Spleen (tissue), 7 donors: ENCODE results near the gene GNPAT.

Experiments used
- POLR2A ChIP-seq, 3 donors: fragments of 450-650 bp; IDR thresholded peaks; one replicate each; pipeline ENCODE4 v1.5.1; 2017; ENCODE audit warnings: antibody characterized with exemption in 3 of 3, mild to moderate bottlenecking in 1 of 3
- POLR2AphosphoS5 ChIP-seq, 3 donors: sonication (generic); formaldehyde crosslinking; IDR thresholded peaks; one replicate each; pipeline ENCODE4 v1.5.1; 2017; ENCODE audit warnings: antibody characterized with exemption in 3 of 3
- TF ChIP-seq, protein P1 (sequence below), 11 experiments: fragments of 200-600 bp in 7 of 11; fragments of 450-650 bp in 4 of 11; sonication (generic) in 4 of 11; IDR thresholded peaks in 8 of 11; conservative IDR thresholded peaks in 3 of 11; 1 replicate in 7 of 11; 2 replicates in 4 of 11; pipeline versions ENCODE4 v1.4.0 to v1.8.0; 2016 to 2021; ENCODE audit warnings: antibody characterized with exemption in 11 of 11, inconsistent platforms in 4 of 11, mild to moderate bottlenecking in 1 of 11
- donor health status: DM: no; HTN: no; CAD: no; lungs with moderate emphysema.
- donor health status: DM: no; HTN: no; CAD: no.
- donor health status: DM: no; HTN: no; CAD: no.

DNA sequence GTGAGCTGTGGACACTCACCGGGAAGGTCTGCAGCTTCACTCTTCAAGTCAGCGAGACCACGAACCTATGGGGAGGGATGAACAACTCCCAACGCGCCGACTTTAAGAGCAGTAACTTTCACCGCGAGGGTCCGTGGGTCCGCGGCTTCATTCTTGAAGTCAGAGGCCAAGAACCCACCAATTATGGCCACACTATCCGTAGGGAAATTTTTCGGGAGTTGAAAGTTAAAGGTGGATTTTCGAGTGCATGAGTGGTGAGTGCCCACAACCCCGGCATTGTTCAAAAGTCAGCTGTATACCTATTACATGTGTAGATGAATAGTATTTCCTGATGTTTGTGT is 77.0 kb downstream of the GNPAT start:
- TF ChIP-seq POLR2A (IDR thresholded peaks at IDR 0.05) (no peak), POLR2AphosphoS5 (IDR thresholded peaks at IDR 0.05) (no peak)
- TF ChIP-seq, protein P1, sequence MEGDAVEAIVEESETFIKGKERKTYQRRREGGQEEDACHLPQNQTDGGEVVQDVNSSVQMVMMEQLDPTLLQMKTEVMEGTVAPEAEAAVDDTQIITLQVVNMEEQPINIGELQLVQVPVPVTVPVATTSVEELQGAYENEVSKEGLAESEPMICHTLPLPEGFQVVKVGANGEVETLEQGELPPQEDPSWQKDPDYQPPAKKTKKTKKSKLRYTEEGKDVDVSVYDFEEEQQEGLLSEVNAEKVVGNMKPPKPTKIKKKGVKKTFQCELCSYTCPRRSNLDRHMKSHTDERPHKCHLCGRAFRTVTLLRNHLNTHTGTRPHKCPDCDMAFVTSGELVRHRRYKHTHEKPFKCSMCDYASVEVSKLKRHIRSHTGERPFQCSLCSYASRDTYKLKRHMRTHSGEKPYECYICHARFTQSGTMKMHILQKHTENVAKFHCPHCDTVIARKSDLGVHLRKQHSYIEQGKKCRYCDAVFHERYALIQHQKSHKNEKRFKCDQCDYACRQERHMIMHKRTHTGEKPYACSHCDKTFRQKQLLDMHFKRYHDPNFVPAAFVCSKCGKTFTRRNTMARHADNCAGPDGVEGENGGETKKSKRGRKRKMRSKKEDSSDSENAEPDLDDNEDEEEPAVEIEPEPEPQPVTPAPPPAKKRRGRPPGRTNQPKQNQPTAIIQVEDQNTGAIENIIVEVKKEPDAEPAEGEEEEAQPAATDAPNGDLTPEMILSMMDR (IDR thresholded peaks at IDR 0.05 in 8 of 11, conservative IDR thresholded peaks at IDR 0.05 in 3 of 11) = no peak
